Measurements from ENCODE around the gene DIPK2B. TPM values are rescaled to one million over a fixed set of nuclear protein-coding genes. Genes with fewer than 3 reads are reported as not detected.

Gene DIPK2B
- total and polyA plus RNA-seq, 4 donors, result 6.8 to 31.9 (median 13.4) TPM

DNA sequence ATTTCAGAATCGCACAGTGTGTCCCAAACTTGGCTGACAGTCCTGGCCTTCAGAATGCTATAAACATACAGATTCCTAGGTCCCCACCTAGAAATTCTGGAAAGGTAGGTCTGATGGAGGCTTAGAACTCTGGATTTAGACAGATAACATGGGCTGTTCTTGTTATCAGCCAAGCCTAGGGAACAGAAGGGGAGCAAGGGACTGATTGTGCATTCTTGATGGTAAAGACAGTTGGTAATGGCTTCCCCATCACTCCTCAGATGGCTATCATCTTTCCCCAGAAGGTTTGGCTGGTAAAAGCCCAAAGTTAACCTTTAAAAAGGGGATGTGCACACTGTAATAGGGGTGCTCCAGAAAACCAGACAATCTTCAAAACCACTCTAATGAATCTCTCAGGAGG is 35.7 kb downstream of the DIPK2B start:
- H3K4me3 ChIP-seq, result no peak overlapping the region
- H3K9ac ChIP-seq (ENCODE audit: insufficient read depth in 1 of 2, low read length in 2 of 2), result no peak overlapping the region
- peaks cover 0 to 2% (median 0%) of the 10 kb centered on the region in 4 donors for H3K9me3 ChIP-seq (ENCODE audit: control insufficient read depth in 4 of 4, insufficient read depth in 3 of 4, low read length in 3 of 4)
- H3K27me3 ChIP-seq (ENCODE audit: control insufficient read depth in 3 of 3, insufficient read depth in 3 of 3, low read length in 2 of 3), result peaks cover 0 to 21% (median 13%) of the 10 kb centered on the region in 3 donors
- 94 to 100% methylated on average over 1 of the region's 1 CpG for WGBS, 2 donors
- DNase-seq, result no peak
- no peak for TF ChIP-seq CTCF (IDR thresholded peaks at IDR 0.05; ENCODE audit: control extremely low read depth, extremely low read depth)
- no peak overlapping the region for H3K27ac ChIP-seq (ENCODE audit: low read depth in 1 of 2, low read length in 1 of 2)
- H3K4me1 ChIP-seq (ENCODE audit: control insufficient read depth in 5 of 5, insufficient read depth in 5 of 5, low read length in 5 of 5), result peaks cover 0 to 3% (median 0%) of the 10 kb centered on the region in 5 donors
- H3K36me3 ChIP-seq (ENCODE audit: control insufficient read depth in 4 of 4, insufficient read depth in 4 of 4, low read length in 4 of 4), result no peaks in the 10 kb centered on the region
- no peak for ATAC-seq (ENCODE audit: insufficient read depth, low FRiP score)

GRCh38 chrX:45164021-45164621 is 36.6 kb downstream of the DIPK2B start:
- H3K9me3 ChIP-seq (ENCODE audit: control insufficient read depth in 4 of 4, insufficient read depth in 3 of 4, low read length in 3 of 4), result peaks cover 0 to 2% (median 0%) of the 10 kb centered on the region in 4 donors
- no peaks in the 10 kb centered on the region for H3K36me3 ChIP-seq (ENCODE audit: control insufficient read depth in 4 of 4, insufficient read depth in 4 of 4, low read length in 4 of 4)
- ATAC-seq (ENCODE audit: insufficient read depth, low FRiP score), result no peak
- no peak overlapping the region for H3K9ac ChIP-seq (ENCODE audit: insufficient read depth in 1 of 2, low read length in 2 of 2)
- no peak overlapping the region for H3K4me3 ChIP-seq
- no peak for TF ChIP-seq CTCF (IDR thresholded peaks at IDR 0.05; ENCODE audit: control extremely low read depth, extremely low read depth)
- H3K27ac ChIP-seq (ENCODE audit: low read depth in 1 of 2, low read length in 1 of 2), result no peak overlapping the region
- peak; percentile 26 to 66 (median 47) for DNase-seq
- H3K27me3 ChIP-seq (ENCODE audit: control insufficient read depth in 3 of 3, insufficient read depth in 3 of 3, low read length in 2 of 3), result peaks cover 0 to 18% (median 13%) of the 10 kb centered on the region in 3 donors
- WGBS, 2 donors, result 31 to 49% methylated on average over 1 of the region's 1 CpG
- peaks cover 0 to 3% (median 0%) of the 10 kb centered on the region in 5 donors for H3K4me1 ChIP-seq (ENCODE audit: control insufficient read depth in 5 of 5, insufficient read depth in 5 of 5, low read length in 5 of 5)

GRCh38 chrX:45157647-45158046 is 43.0 kb downstream of the DIPK2B start:
- WGBS, 2 donors, result 81 to 92% methylated on average over 16 to 22 of the region's 22 CpGs
- peaks cover 0 to 5% (median 0%) of the 10 kb centered on the region in 4 donors for H3K9me3 ChIP-seq (ENCODE audit: control insufficient read depth in 4 of 4, insufficient read depth in 3 of 4, low read length in 3 of 4)
- no peak overlapping the region for H3K9ac ChIP-seq (ENCODE audit: insufficient read depth in 1 of 2, low read length in 2 of 2)
- DNase-seq, result no peak
- no peaks in the 10 kb centered on the region for H3K4me1 ChIP-seq (ENCODE audit: control insufficient read depth in 5 of 5, insufficient read depth in 5 of 5, low read length in 5 of 5)
- ATAC-seq (ENCODE audit: insufficient read depth, low FRiP score), result no peak
- no peak for TF ChIP-seq CTCF (IDR thresholded peaks at IDR 0.05; ENCODE audit: control extremely low read depth, extremely low read depth)
- H3K27me3 ChIP-seq (ENCODE audit: control insufficient read depth in 3 of 3, insufficient read depth in 3 of 3, low read length in 2 of 3), result peaks cover 0 to 14% (median 11%) of the 10 kb centered on the region in 3 donors
- no peak overlapping the region for H3K27ac ChIP-seq (ENCODE audit: low read depth in 1 of 2, low read length in 1 of 2)
- no peaks in the 10 kb centered on the region for H3K36me3 ChIP-seq (ENCODE audit: control insufficient read depth in 4 of 4, insufficient read depth in 4 of 4, low read length in 4 of 4)
- no peak overlapping the region for H3K4me3 ChIP-seq

- H3K27me3 ChIP-seq (ENCODE audit: control insufficient read depth in 3 of 3, insufficient read depth in 3 of 3, low read length in 2 of 3), result peaks cover 0 to 14% (median 11%) of the 10 kb centered on the region in 3 donors
- TF ChIP-seq CTCF (IDR thresholded peaks at IDR 0.05; ENCODE audit: control extremely low read depth, extremely low read depth), result no peak
Measured at GRCh38 chrX:45154462-45154861, 46.2 kb downstream of the DIPK2B start.

More at GRCh38 chrX:45154462-45154861, 46.2 kb downstream of the DIPK2B start:
- ATAC-seq (ENCODE audit: insufficient read depth, low FRiP score) (no peak), DNase-seq (no peak)
- H3K4me3 ChIP-seq, result no peak overlapping the region
- peaks cover 0 to 4% (median 0%) of the 10 kb centered on the region in 4 donors for H3K36me3 ChIP-seq (ENCODE audit: control insufficient read depth in 4 of 4, insufficient read depth in 4 of 4, low read length in 4 of 4)
- no peak overlapping the region for H3K9ac ChIP-seq (ENCODE audit: insufficient read depth in 1 of 2, low read length in 2 of 2)
- H3K4me1 ChIP-seq (ENCODE audit: control insufficient read depth in 5 of 5, insufficient read depth in 5 of 5, low read length in 5 of 5), result no peaks in the 10 kb centered on the region
- no peak overlapping the region for H3K27ac ChIP-seq (ENCODE audit: low read depth in 1 of 2, low read length in 1 of 2)
- peaks cover 0 to 5% (median 0%) of the 10 kb centered on the region in 4 donors for H3K9me3 ChIP-seq (ENCODE audit: control insufficient read depth in 4 of 4, insufficient read depth in 3 of 4, low read length in 3 of 4)
